Fibroblast of skin of right quadriceps (primary cell): ENCODE measurements around the gene GLIS1.
"Not testable (repeated sequence)": the region's sequence is repeated elsewhere in the genome, so short reads cannot be mapped to it uniquely, and the experiment has no call there.

Experiments used
- DNase-seq: peaks from one replicate; pipeline ENCODE4 v3.0.0-alpha.2; 2013

GLIS1 gene

DNA sequence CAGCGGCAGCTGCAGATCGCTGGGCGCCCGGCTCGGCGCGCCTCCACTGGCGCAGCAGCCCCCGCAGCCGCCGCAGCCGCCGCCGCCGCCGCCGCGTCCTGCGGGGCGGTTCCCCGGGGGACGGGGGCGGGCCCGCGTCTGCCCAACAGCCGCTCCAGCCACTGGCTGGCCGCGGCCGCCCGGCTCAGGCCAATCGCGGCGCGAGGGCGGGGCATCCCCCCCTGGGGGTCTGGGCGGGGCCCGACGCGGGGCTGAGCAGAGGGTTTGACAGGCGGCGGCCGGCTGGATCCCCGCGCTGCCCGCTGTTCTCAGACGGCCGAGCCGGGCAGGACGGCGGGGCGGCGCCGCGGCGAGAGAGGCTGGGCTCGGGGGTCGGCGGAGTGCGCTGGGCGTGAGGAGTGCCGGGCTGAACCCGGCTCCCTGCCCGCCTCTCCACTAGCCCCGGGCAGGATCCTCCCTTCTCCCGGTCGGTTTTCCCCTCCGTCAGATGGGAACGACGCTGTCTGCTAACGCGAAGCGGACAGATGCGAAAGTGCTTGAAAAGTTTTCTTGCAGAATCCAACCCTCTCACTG lies at the start of gene GLIS1:
Gene GLIS1 (minus strand): TSS at position 56 of the 573 bp plus-strand sequence. CDS start 1,100 bp downstream, outside the sequence.
- DNase-seq: peak; percentile 89

DNA sequence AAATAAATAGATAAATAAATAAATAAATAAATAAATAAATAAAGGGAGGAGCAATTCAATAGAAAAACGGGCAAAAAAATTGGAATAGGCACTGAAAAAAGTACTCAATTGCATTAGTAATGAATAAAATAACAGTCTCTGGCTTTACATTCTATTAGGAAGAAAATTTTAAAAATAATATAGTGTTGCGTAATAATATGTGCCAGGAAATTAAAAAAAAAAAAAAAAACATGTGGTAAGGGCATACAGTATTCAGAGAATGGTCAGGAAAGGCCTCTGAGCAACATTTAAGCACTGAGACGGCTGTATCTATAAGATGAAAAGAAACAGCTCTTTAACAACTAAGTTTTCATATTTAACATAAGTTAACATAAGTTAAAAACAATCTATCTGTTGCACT lies 48.7 kb upstream of the GLIS1 start:
- DNase-seq: no peak

DNA sequence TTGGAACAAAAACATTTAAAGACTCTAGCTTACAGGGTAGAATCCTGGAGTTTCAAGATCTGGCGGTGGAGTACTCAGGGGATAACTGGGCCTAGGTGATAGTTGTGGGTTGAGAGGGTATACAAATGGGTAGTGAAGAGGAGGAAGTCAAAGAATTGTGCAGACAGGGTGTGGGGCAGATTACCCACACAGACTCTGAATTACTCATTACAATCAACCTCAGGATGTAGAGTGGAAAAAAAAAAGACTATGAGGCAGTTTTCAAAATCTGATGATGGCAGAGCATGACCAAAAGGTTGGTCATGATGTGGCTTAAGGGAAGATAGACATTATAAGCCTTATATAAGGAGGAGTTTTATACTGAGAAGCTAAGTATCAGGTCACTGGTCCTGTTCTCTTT lies 44.1 kb upstream of the GLIS1 start:
- peak; percentile 27 for DNase-seq

DNA sequence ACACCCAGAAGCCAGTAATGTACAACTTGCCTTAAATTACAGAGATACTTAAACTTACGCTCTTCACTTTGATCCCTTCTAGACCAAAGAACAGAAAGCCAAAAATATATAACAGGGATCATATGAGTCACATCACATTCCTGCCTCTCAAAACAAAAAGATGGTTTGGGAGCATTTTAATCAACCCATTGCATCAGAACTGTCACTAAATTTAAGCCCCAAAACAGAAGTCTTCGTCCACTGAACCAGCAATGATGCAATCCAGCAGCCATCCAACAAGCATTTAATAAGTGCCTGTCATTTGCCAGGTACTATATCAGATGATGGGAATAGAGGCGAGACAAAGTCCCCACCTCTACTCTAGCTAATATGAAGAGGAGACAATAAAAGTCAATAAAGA lies 42.7 kb upstream of the GLIS1 start:
- peak; percentile 78 for DNase-seq

DNA sequence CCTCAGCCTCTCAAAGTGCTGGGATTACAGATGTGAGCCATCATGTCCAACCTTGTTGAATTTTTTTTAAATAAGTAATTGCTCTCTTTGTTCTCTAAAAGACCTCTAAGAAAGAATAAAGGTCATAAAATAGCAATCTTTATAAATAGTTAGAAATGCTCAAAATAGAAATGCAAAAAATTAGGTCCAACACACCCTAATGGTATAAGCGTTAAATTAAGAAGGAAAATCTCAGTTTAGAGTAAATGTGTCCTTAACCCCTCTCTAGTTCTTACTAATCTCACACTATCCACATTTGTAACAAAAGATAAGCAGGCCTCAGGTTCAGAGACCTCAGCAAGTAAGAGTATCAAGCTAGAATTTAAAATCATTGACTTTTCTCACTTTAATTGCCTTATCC lies 38.3 kb upstream of the GLIS1 start:
- DNase-seq: no peak

DNA sequence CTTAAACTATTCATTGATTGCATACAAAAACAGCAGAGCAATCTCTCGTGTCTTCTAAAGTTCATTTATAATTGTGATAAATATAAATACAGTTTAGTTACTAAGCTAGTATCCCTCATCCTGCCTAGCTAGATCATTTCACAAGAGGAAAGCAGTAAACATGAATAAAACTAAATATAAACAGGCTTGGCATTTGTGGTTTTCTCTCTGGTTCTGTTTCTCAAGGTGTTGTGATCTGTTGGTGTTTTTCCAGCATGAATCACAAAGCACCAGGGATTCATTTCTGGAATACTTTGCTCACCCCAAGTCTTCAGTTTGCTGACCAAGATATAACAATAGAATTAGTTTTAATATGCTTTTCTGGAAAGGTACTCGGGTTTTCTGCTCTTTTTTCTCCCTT lies 32.7 kb upstream of the GLIS1 start:
- peak; percentile 75 for DNase-seq

DNA sequence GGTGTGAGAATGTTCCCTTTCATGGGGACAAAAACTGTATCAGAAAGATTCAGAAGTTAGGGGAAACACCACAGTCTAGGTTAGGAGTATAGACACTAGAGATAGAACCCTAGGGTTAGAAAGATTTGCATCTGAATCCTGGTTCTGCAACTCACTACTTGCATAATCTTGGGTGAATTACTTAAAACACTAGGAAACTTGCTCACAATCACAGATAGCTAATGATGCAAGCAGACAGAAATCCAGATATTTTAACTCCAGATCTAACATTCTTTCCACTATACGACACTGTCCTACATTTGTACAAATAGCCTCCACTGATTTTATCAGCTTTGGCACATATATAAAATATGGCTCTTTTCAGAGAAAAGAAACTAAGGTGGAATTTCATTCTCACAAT lies 30.8 kb upstream of the GLIS1 start:
- peak; percentile 56 for DNase-seq

DNA sequence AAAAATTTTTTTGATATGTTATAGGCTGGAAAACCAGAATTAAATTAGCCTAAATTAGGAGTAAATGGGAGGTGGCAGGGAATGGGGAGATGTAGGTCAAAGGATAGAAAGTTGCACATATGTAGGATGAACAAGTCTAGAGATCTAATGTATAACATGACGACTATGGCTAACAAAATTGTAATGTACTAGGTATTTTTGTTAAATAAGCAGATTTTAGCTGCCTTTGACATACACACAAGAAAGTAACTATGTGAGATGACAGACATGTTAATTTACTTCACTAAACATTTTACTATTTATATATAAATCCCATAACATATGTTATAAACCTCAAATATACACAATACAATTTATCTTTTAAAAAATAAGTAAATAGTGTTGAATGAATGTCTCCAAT lies 30.2 kb upstream of the GLIS1 start:
- no peak for DNase-seq

DNA sequence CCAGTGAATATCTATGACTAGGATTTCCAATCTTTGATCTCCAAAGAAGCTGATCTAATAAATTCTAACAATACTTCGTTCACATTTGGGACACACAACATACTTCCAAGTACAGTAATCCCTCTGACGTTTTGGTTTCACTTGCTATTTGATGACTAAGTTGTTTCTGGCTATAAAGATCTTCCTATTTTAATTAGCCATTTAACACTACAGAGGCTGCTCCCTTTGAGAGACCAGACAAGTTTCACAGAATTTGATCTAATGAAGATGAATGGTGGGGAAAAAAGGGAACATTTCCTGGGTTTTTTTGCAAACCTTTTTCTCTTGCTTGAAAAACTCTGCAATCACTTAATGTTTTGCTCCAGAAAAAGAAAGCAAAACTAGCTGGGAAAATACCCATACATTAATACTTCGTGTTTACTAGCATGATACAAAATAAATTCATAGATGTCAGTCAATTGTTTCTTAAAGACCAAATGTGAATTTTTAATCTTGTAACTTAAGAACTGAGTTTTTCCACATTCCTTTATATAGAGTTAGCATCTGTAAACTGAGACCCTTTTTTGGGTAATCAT lies 28.0 kb upstream of the GLIS1 start:
- DNase-seq: peak; percentile 65

DNA sequence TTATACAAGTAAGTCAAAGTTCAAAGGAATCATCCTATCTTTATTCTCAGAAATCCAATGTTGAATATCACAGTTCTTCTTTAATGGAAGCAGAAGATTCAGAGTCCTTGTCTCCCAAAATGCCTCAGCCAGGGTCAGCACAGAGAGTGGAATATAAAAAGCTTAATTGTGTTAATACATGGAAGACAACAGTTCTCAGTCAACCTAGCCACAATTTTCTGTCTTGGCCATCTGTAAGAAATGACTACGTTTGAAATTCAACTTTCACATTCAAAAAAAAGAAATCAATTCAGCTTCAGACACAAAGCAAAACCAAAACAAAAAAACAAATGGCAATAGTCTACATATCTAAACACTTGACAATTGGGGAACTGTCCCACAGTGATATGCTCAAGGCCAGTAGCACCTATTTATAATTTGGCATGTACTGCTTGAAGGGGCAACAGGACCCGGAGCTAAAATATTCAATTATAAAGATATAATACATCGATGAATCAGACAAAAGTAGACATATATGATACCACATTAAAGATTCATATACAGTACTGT lies 27.3 kb upstream of the GLIS1 start:
- no peak for DNase-seq

DNA sequence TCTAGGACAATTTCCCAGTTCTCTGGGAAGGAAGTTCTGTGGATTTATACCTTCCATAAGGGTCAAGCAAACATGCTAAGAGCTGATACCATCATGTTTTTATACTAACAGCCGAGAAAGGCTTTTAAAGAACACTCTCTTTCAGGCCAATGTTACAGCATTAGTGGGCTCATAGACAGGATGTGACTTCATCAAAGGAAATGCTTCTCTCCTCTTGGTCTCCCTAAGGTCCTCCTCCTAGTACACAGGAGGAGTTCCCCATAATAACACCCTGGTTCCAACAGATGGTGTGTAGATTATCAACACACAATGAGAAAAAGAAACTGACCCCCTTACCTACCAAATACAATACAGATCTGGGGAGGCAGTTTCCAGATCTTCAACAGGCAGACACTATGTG lies 26.7 kb upstream of the GLIS1 start:
- DNase-seq: peak; percentile 59

DNA sequence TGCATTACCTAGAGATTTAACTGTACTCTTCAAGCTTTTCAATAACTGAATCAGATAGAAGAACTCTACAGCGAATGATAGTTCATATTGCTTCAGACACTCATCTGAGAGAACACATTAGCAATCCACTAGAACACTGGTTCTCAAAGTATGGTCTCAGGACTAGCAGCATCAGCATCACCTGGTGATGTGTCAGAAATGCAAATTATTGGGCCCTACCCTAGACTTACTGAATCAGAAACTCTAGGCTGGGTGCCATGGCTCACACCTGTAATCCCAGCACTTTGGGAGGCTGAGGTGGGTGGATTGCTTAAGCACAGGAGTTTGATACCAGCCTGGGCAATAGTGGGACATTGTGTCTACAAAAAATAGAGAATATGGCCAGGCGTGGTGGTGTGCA lies 24.9 kb upstream of the GLIS1 start:
- DNase-seq: no peak

DNA sequence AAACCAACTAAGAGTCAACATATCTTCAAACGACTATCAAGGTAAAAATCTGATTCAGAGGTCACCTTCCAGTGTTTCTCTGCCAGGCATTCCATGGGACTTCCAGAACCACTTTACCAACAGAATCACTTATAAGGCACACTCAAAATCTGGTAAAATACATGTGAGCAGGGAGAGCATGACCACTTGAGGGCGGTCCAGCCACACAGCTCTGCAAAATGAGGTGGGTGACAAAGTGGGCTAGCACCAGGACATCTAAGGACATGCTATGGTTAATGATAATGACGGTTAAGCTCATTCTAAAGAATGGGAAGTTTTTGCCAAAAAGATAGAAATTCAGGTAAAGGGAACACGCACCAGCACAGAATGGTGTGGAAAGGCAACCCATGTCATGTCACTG lies 24.5 kb upstream of the GLIS1 start:
- no peak for DNase-seq

DNA sequence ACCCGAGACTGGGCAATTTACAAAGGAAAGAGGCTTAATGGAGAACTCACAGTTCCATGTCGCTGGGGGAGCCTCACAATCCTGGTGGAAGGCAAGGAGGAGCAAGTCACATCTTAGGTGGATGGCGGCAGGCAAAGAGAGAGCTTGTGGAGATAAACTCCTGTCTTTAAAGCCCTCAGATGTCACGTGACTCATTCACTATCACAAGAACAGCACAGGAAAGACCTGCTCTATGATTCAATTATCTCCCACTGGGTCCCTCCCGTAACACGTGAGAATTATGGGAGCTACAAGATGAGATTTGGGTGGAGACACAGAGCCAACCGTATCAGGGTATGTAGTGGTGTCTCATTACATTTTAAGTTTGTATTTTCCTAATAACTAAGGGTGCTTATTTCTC lies 21.5 kb upstream of the GLIS1 start:
- DNase-seq: not testable (repeated sequence)

DNA sequence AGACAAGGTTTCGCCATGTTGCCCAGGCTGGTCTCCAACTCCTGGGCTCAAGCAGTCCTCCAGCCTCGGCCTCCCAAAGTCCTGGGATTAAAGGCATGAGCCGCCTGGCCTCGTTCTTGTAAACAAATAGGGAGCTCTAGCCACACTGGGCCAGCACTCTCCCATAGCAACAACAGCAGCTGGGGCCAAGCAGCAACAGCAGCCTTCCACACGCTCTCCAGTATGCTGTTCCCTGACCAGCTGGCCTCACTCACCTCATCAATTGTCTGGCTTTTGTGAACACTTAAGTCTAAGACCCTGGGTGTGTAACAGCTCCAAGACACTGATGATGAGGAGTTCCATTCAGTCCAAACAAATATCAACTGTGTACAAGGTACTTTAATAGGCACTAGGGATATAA lies 16.9 kb upstream of the GLIS1 start:
- no peak for DNase-seq

DNA sequence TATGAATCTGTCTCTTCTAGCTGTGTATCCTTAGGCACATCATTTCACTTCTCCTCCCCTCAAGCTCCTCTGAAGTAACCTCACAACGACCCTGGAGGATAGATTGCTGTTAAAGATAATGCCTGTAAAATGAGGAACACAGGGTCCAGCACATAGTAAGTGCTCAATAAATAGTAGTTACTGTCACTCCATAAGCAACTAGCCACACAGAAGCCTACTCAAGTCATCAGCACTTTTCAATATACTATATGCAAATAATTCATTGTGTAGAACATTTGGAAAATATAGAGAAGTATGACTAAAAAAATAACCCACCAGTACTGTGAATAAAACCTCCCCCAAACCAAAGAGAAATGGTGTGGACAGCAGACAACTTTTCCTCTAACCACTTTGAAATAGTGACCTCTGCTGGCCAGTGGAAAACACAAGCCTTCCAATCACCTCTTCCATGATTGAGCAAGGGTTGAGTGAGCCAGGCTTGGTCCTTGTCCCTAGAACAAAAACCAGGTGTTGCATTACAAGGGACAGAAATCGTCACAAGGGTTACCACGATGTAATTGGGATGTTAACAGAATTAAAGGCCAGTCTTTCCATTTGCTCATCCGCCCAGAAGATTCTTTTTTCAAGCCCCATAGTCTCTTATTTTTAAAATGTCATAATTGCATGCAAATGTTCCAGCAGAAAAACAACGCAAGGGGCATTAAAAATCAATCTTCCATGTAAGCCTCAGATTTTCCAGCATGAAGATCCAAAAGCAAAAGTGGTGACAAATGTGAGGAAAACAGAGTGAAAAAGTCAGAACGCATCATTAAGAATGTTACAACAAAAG lies 15.7 kb upstream of the GLIS1 start:
- peak; percentile 71 for DNase-seq

DNA sequence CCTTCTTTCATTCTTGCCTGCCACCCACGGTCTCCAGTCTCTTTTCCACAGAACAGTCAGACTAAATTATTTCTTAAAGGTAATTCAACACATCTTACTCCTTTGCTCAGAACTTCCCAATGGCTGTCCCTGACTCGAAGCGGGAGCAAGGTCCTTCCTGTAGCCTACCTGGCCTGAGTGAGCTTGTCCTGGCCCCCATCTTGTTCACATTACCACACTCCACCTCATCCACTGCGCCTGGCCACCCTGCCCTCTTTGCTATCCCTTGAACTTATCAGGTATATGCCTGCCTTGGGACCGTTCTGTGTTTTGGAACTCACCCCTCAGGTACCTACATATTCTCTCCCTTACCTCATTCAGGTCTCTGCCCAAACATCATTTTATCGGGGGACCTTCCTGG lies 13.3 kb upstream of the GLIS1 start:
- DNase-seq: no peak

DNA sequence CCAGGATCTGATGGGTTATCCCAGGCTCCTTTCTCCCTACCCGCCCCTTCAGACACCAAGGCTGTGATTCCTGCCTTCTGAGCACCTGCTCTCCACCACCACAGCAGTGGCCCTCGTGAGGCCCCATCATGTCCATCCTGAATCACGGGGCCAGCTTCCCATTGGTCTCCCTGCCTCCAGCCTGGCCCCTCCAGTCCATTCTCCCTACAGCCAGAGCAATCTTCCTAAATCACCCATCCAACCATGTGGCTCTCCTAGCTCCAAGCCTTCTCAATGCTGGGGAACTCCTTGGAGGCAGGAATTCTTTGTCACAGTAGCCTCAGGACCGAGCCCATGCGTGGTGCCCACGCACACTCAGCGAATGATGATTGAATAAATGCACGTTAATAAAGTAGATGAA lies 8.9 kb upstream of the GLIS1 start:
- DNase-seq: no peak

DNA sequence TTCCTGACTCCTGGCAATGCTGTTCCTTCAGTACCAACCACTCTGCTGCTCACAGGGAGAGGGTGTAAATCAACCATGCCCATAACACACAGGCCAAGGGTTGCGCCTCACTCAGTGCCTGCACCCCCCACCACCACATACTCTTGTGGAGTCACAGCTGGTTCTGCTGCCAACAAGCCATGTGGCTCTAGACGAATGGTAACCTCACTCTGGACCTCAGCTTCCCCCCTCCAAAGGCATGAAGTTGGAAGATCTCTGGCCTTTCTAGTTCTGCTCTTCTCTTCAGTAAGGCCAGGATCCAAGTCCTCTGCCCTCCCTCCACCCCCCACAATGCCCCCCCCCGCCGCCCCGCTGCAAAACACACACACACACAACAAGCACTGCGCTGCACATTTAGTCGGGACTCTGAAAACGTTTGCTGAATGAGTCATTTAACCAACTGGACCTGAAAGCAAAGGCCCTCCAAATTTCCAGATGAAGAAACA lies 1.7 kb upstream of the GLIS1 start:
- peak; percentile 82 for DNase-seq

DNA sequence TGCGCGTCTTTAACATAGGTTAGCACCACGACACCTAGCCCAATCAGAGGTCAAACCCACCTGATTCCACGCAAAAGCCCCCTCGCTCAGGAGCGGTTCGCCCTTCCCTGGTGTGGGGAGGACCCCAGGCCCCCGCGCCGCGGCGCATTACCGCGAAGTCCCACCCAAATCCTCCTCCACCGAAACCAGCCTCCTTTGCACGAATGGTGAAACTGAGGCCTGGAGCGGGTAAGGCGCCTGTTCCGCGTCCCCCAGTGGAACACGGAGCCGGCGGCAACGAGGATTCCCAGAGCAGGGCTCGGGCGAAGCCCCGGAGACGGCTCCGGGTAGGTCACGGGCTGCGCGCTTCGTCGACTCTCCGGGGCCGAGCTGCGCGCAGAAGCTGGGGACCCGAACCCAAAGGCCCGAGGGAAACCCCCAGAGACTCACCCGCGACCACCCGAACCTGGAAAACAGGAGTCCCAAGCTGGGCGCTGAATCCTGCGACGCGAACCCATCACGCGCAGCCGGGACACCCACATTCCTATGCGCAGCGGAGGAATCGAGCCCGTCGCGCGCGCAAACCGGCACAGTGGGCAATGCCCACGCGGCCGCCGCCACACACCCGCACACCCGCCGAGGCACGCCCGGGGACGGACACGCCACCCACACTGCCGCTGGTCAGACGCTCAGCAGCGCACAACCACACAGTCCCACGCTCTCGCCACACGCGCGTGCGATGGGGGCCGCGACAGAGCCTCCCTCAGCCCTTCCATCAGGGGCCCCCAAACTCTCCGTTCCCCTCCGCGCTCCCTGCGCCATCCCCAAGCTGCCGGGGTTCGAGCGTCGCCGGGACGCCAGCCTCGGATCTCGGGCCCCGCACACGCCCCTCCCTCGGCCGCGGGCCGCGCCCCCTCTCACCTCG lies 507 bp downstream of the GLIS1 start:
- DNase-seq: no peak

DNA sequence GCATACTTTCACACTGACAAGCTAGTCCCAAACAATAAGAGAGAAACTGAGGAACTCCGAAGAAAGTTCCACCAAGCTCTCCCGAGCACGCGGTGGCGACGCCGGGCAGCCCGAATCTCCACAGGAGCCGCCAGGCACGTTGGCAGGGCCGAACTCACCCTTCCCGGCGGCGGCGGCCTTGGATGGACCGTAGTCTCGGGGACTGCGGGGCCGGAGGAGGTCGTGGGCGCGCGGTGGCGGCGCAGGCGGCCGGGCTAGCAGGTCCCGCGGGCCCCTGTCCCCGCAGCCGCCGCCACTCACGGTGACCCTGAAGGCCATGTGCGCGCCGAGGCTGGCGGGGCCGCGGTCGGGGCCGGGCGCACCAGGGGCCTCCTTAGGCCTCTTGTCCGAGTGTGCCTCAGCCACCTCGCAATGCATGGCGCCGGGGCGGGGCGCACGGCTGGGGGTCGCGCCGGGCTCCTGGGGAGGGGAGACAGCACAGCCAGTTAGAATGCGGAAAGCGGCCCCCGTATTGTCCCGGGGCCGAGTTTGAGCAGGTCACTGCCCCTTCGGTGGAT lies 1.2 kb downstream of the GLIS1 start:
- DNase-seq: no peak

DNA sequence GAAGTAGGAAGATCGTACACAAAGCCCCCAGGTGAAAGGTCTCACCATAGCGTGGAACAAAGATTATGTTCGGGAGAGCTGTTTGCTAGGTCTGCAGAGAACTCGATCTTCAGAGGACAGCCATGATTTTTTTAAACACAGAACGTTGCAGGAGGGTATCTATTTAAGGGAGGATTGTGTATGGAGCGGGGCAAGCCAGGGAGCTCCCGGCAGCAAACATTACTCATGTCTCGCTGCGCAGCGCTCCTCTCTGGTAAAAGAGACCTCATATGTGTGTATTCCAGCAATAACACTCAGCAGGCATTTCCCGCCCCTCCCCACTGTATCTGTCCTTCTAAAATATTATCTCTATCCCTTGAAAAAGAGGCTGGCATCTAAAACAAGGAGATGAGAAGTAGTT lies 2.7 kb downstream of the GLIS1 start:
- peak; percentile 73 for DNase-seq

DNA sequence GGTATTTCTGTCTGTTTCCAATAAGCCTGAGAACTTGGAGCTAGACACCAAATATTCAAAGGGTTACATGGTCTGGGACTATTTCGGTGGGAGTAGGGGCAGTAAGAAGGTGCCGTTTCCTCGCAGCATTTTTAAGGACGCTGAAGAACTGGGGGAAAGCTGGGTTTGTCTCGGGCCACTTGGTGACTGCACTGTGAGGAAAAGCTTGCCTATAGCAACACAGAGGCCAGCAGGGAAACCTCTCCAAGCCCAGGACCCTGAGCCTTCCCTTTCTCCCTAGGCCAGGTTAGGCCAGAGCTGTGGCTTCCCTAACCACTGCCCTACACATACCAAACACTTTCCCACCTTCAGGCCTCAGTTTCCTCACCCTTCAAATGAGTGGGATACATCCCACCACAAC lies 3.3 kb downstream of the GLIS1 start:
- no peak for DNase-seq
